ENCODE data around the gene DNAJC12.

Gene DNAJC12

GRCh38 chr10:67802767-67803538, 35.0 kb downstream of the DNAJC12 start:
- ChIA-PET CTCF (interaction anchor here (0.7 kb wide), 1 partner anchor 405 kb away, joined by 4 read pairs; no protein-coding TSS in a partner anchor), POLR2A (no interaction called here)
- no peak for DNase-seq (ENCODE audit: extremely low spot score)
- TF ChIP-seq ELF4 (IDR thresholded peaks at IDR 0.05), result no peak

- CTCF ChIA-PET, result no interaction called here
- POLR2A ChIA-PET, result no interaction called here
- TF ChIP-seq FOXA1 (IDR thresholded peaks at IDR 0.05) (no peak), SUZ12 (IDR thresholded peaks at IDR 0.05) (no peak), ARNT (IDR thresholded peaks at IDR 0.05) (no peak), FOXK2 (IDR thresholded peaks at IDR 0.05) (no peak), CTBP1 (IDR thresholded peaks at IDR 0.05; ENCODE audit: borderline replicate concordance) (no peak), TARDBP (IDR thresholded peaks at IDR 0.05) (no peak), BHLHE40 (IDR thresholded peaks at IDR 0.05; ENCODE audit: borderline replicate concordance) (no peak), ZNF384 (IDR thresholded peaks at IDR 0.05) (no peak), NFRKB (IDR thresholded peaks at IDR 0.05) (no peak), SP1 (IDR thresholded peaks at IDR 0.05) (no peak)
- no peak for DNase-seq (ENCODE audit: extremely low spot score)
Observed at GRCh38 chr10:67801118-67801517, 36.9 kb downstream of the DNAJC12 start.

- DNase-seq (ENCODE audit: extremely low spot score), result no peak
- TF ChIP-seq FOXK2 (IDR thresholded peaks at IDR 0.05) (no peak), LEF1 (IDR thresholded peaks at IDR 0.05; ENCODE audit: borderline replicate concordance) (no peak), BHLHE40 (IDR thresholded peaks at IDR 0.05; ENCODE audit: borderline replicate concordance) (no peak), ZNF384 (IDR thresholded peaks at IDR 0.05) (no peak), FOXA1 (IDR thresholded peaks at IDR 0.05) (no peak), PKNOX1 (IDR thresholded peaks at IDR 0.05) (no peak), HDGF (IDR thresholded peaks at IDR 0.05; ENCODE audit: borderline replicate concordance) (no peak), ELF4 (IDR thresholded peaks at IDR 0.05) (no peak), CTBP1 (IDR thresholded peaks at IDR 0.05; ENCODE audit: borderline replicate concordance) (no peak), L3MBTL2 (conservative IDR thresholded peaks at IDR 0.05) (no peak), SP1 (IDR thresholded peaks at IDR 0.05) (no peak), TARDBP (IDR thresholded peaks at IDR 0.05) (no peak), NFRKB (IDR thresholded peaks at IDR 0.05) (no peak), SUZ12 (IDR thresholded peaks at IDR 0.05) (no peak)
- POLR2A ChIA-PET, result interaction anchor here (0.7 kb wide), 1 partner anchor 55 kb away, joined by 3 read pairs; no protein-coding TSS in a partner anchor
- CTCF ChIA-PET, result no interaction called here
Observed at GRCh38 chr10:67794909-67795460, 43.0 kb downstream of the DNAJC12 start.

GRCh38 chr10:67794256-67794655, 43.7 kb downstream of the DNAJC12 start:
- no peak for TF ChIP-seq CTBP1 (IDR thresholded peaks at IDR 0.05; ENCODE audit: borderline replicate concordance)
- no peak for TF ChIP-seq SUZ12 (IDR thresholded peaks at IDR 0.05)
- TF ChIP-seq NFRKB (IDR thresholded peaks at IDR 0.05), result no peak
- no peak for TF ChIP-seq ZNF384 (IDR thresholded peaks at IDR 0.05)
- TF ChIP-seq BHLHE40 (IDR thresholded peaks at IDR 0.05; ENCODE audit: borderline replicate concordance), result no peak
- TF ChIP-seq FOXA1 (IDR thresholded peaks at IDR 0.05), result no peak
- TF ChIP-seq FOXK2 (IDR thresholded peaks at IDR 0.05), result no peak
- no peak for TF ChIP-seq L3MBTL2 (conservative IDR thresholded peaks at IDR 0.05)
- no peak for TF ChIP-seq HDGF (IDR thresholded peaks at IDR 0.05; ENCODE audit: borderline replicate concordance)
- TF ChIP-seq TARDBP (IDR thresholded peaks at IDR 0.05), result no peak
- no peak for TF ChIP-seq ELF4 (IDR thresholded peaks at IDR 0.05)
- no peak for TF ChIP-seq SP1 (IDR thresholded peaks at IDR 0.05)
- no peak for TF ChIP-seq ARNT (IDR thresholded peaks at IDR 0.05)
- no peak for TF ChIP-seq LEF1 (IDR thresholded peaks at IDR 0.05; ENCODE audit: borderline replicate concordance)
- TF ChIP-seq FOXM1 (IDR thresholded peaks at IDR 0.05; ENCODE audit: borderline replicate concordance), result no peak
- TF ChIP-seq PKNOX1 (IDR thresholded peaks at IDR 0.05), result no peak
- ChIA-PET CTCF (no interaction called here), POLR2A (no interaction called here)
- DNase-seq (ENCODE audit: extremely low spot score), result no peak

- POLR2A ChIA-PET, result interaction anchor here (0.8 kb wide), 1 partner anchor 43 kb away, joined by 4 read pairs; no protein-coding TSS in a partner anchor
Observed at GRCh38 chr10:67793313-67793712, 44.7 kb downstream of the DNAJC12 start.

More at GRCh38 chr10:67793313-67793712, 44.7 kb downstream of the DNAJC12 start:
- CTCF ChIA-PET, result no interaction called here
- no peak for DNase-seq (ENCODE audit: extremely low spot score)
- TF ChIP-seq LEF1 (IDR thresholded peaks at IDR 0.05; ENCODE audit: borderline replicate concordance) (no peak), SP1 (IDR thresholded peaks at IDR 0.05) (no peak), FOXA1 (IDR thresholded peaks at IDR 0.05) (peak; percentile 87), CTBP1 (IDR thresholded peaks at IDR 0.05; ENCODE audit: borderline replicate concordance) (peak; percentile 23; the same call in 1 of the 2 replicates), ELF4 (IDR thresholded peaks at IDR 0.05) (no peak), FOXM1 (IDR thresholded peaks at IDR 0.05; ENCODE audit: borderline replicate concordance) (no peak), ZNF384 (IDR thresholded peaks at IDR 0.05) (0 out of 2 replicates have a peak, but pooled peaks have one; percentile 11), FOXK2 (IDR thresholded peaks at IDR 0.05) (peak; percentile 51; the same call in 1 of the 2 replicates), PKNOX1 (IDR thresholded peaks at IDR 0.05) (peak; percentile 84)

Measured in HEK293T (cell line).